HepG2 (cell line): Measurements from ENCODE around the gene SBNO2. TPM values are rescaled to one million over a fixed set of nuclear protein-coding genes. Genes with fewer than 3 reads are reported as not detected.

Experiments
- CBFB ChIP-seq: sonication (generic); formaldehyde crosslinking; IDR thresholded peaks from 2 replicates; pipeline ENCODE4 v1.4.0; 2020; ENCODE audit warnings: missing genetic modification reagents
- DBP ChIP-seq: sonication (generic); formaldehyde crosslinking; IDR thresholded peaks from 2 replicates; pipeline ENCODE4 v1.4.0; 2020; ENCODE audit warnings: missing genetic modification reagents; ENCODE audit errors: not compliant biosample characterization
- ELF1 ChIP-seq: sonication (generic); formaldehyde crosslinking; IDR thresholded peaks from 2 replicates; pipeline ENCODE4 v1.4.0; 2020; ENCODE audit warnings: missing genetic modification reagents
- FUBP1 ChIP-seq: sonication (generic); formaldehyde crosslinking; IDR thresholded peaks from 2 replicates; pipeline ENCODE4 v1.5.1; 2020; ENCODE audit warnings: missing genetic modification reagents, mild to moderate bottlenecking, borderline replicate concordance
- HNRNPK ChIP-seq: fragments of 200-400 bp; formaldehyde crosslinking; IDR thresholded peaks from 2 replicates; pipeline ENCODE4 v1.6.1; 2018; ENCODE audit warnings: low read length, low read depth, moderate library complexity, mild to moderate bottlenecking; ENCODE audit not compliant: poor library complexity, severe bottlenecking
- HOXA7 ChIP-seq: sonication (generic); formaldehyde crosslinking; IDR thresholded peaks from 2 replicates; pipeline ENCODE4 v1.8.1; 2022; ENCODE audit warnings: mild to moderate bottlenecking, missing genetic modification reagents, moderate library complexity
- HOXD1 ChIP-seq: sonication (generic); formaldehyde crosslinking; IDR thresholded peaks from 2 replicates; pipeline ENCODE4 v1.5.0; 2020; ENCODE audit warnings: missing genetic modification reagents
- KAT8 ChIP-seq: IDR thresholded peaks from 2 replicates; pipeline ENCODE4 v1.6.1; 2016; ENCODE audit warnings: missing genetic modification reagents, missing compliant biosample characterization
- KDM5B ChIP-seq: sonication (generic); formaldehyde crosslinking; IDR thresholded peaks from 2 replicates; pipeline ENCODE4 v1.4.0; 2020; ENCODE audit warnings: missing genetic modification reagents, mild to moderate bottlenecking, borderline replicate concordance
- NR1H2 ChIP-seq: sonication (generic); formaldehyde crosslinking; IDR thresholded peaks from 2 replicates; pipeline ENCODE4 v1.8.1; 2022; ENCODE audit warnings: low read depth, missing genetic modification reagents, borderline replicate concordance
- PBX2 ChIP-seq: IDR thresholded peaks from 2 replicates; pipeline ENCODE4 v1.6.1; 2016; ENCODE audit warnings: control low read depth
- PHB2 ChIP-seq: fragments of 450-650 bp; IDR thresholded peaks from 2 replicates; pipeline ENCODE4 v1.6.1; 2018; ENCODE audit not compliant: partially characterized antibody
- PLSCR1 ChIP-seq: sonication (generic); formaldehyde crosslinking; IDR thresholded peaks from 2 replicates; pipeline ENCODE4 v1.5.0; 2020; ENCODE audit warnings: missing genetic modification reagents, mild to moderate bottlenecking, borderline replicate concordance
- POLR2A ChIP-seq, 2 experiments: IDR thresholded peaks; 2 replicates each; pipeline ENCODE4 v1.6.1; 2011; ENCODE audit warnings: low read depth in 2 of 2, low read length in 2 of 2, mild to moderate bottlenecking in 1 of 2, moderate library complexity in 1 of 2; ENCODE audit not compliant: insufficient read depth in 1 of 2
- RAD21 ChIP-seq: fragments of 450-650 bp; formaldehyde crosslinking; IDR thresholded peaks from 2 replicates; pipeline ENCODE4 v1.5.0; 2020; ENCODE audit warnings: mild to moderate bottlenecking
- RFX3 ChIP-seq: IDR thresholded peaks from 2 replicates; pipeline ENCODE4 v1.6.1; 2016; ENCODE audit warnings: missing biosample characterization, missing genetic modification reagents
- SNRNP70 ChIP-seq: fragments of 200-400 bp; formaldehyde crosslinking; IDR thresholded peaks from 2 replicates; pipeline ENCODE4 v1.6.1; 2017; ENCODE audit warnings: mild to moderate bottlenecking, low read depth, low read length, moderate library complexity
- THAP11 ChIP-seq: IDR thresholded peaks from 2 replicates; pipeline ENCODE4 v1.6.1; 2016; ENCODE audit warnings: missing biosample characterization, missing genetic modification reagents
- U2AF2 ChIP-seq: fragments of 200-400 bp; formaldehyde crosslinking; IDR thresholded peaks from 2 replicates; pipeline ENCODE4 v1.6.1; 2017; ENCODE audit warnings: low read depth, mild to moderate bottlenecking, low read length
- ZNF350 ChIP-seq: sonication (generic); formaldehyde crosslinking; IDR thresholded peaks from 2 replicates; pipeline ENCODE4 v1.4.0; 2020; ENCODE audit warnings: mild to moderate bottlenecking, low read depth, missing genetic modification reagents, borderline replicate concordance
- ZNF704 ChIP-seq: sonication (generic); formaldehyde crosslinking; IDR thresholded peaks from 2 replicates; pipeline ENCODE4 v1.8.1; 2023; ENCODE audit warnings: mild to moderate bottlenecking, inconsistent platforms, moderate library complexity, missing genetic modification reagents, borderline replicate concordance
- ZNF740 ChIP-seq: sonication (generic); formaldehyde crosslinking; IDR thresholded peaks from 2 replicates; pipeline ENCODE4 v1.4.0; 2020; ENCODE audit warnings: missing genetic modification reagents
- ZSCAN25 ChIP-seq: sonication (generic); formaldehyde crosslinking; IDR thresholded peaks from 2 replicates; pipeline ENCODE4 v1.8.0; 2022; ENCODE audit warnings: mild to moderate bottlenecking, missing genetic modification reagents
- polyA plus RNA-seq, 8 experiments: library from polyadenylated mRNA; depleted of rRNA in 3 of 8; stranded (reverse) in 7 of 8; unstranded in 1 of 8; fragments of >200 nt; fragmentation: Illumina TruSeq in 4 of 8; extraction: Trizol in 4 of 8; gene quantifications; 2 replicates each; pipeline versions ENCODE4 v1.2.1 to v1.2.3, GENCODE V29; 2011 to 2016; ENCODE audit warnings: low read depth in 4 of 8, missing spikeins in 1 of 8, mixed read lengths in 1 of 8; ENCODE audit not compliant: insufficient read depth in 1 of 8
- total RNA-seq, 5 experiments: library from RNA; depleted of rRNA; stranded (reverse); fragments of >200 nt; fragmentation: Illumina TruSeq; extraction: Trizol; gene quantifications; 2 replicates each; pipeline ENCODE4 v1.2.3, GENCODE V29; 2016; ENCODE audit warnings: low read depth in 1 of 5

Gene SBNO2
- total and polyA plus RNA-seq, 2 of the 13 experiments (the other 11 are each of a cell fraction or from before 2014, with no cell fraction given), result 8.6 to 10.4 TPM

- TF ChIP-seq U2AF2, result no peak
- TF ChIP-seq ZSCAN25 (CRISPR knock-in tag), result peak; percentile 65; the same call in 1 of the 2 replicates
- peak; percentile 99 for TF ChIP-seq THAP11 (CRISPR knock-in tag)
- no peak for TF ChIP-seq KDM5B (CRISPR knock-in tag)
- TF ChIP-seq KAT8, result peak; percentile 82
- TF ChIP-seq RAD21 (CRISPR knock-in tag), result no peak; the same call in 1 of the 2 replicates
- TF ChIP-seq HOXD1 (CRISPR knock-in tag), result no peak
- no peak for TF ChIP-seq DBP (CRISPR knock-in tag)
- 0 out of 2 replicates have a peak, but pooled peaks have one; percentile 43 for TF ChIP-seq CBFB
- peak; percentile 62 to 74 for TF ChIP-seq POLR2A (IDR thresholded peaks at IDR 0.05; ENCODE audit: insufficient read depth in 1 of 2, low read depth in 2 of 2, low read length in 2 of 2)
- TF ChIP-seq SNRNP70, result no peak
- TF ChIP-seq PBX2, result no peak
- TF ChIP-seq ELF1 (CRISPR knock-in tag), result peak; percentile 79
- TF ChIP-seq ZNF704 (CRISPR knock-in tag), result no peak
- no peak for TF ChIP-seq HOXA7 (CRISPR knock-in tag)
- no peak for TF ChIP-seq HNRNPK
- TF ChIP-seq ZNF350 (CRISPR knock-in tag), result peak; percentile 67; the same call in 1 of the 2 replicates
- TF ChIP-seq PHB2, result no peak
- TF ChIP-seq ZNF740, result no peak
- TF ChIP-seq NR1H2, result no peak
- no peak for TF ChIP-seq PLSCR1
- no peak for TF ChIP-seq FUBP1 (CRISPR knock-in tag)
- TF ChIP-seq RFX3, result no peak
These were observed 78.9 kb downstream of the SBNO2 start, which contains the start of gene POLR2E (continued) for GRCh38 chr19:1094978-1095701.
